Effector memory CD8-positive, alpha-beta T cell (primary cell): ENCODE measurements around the gene DBH.
"Not testable (repeated sequence)": the region's sequence is repeated elsewhere in the genome, so short reads cannot be mapped to it uniquely, and the experiment has no call there.

ENCODE experiments used
- ATAC-seq: fragments of 150-1000 bp; cut with Tn5 transposase; replicated peaks from 2 replicates; pipeline ENCODE4 v1.10.0; 2021; ENCODE audit warnings: mild to moderate bottlenecking, moderate library complexity
- DNase-seq, 3 experiments: peaks; one replicate each; pipeline ENCODE4 v3.0.0; 2021
- H3K27ac Mint-ChIP-seq, 2 donors: one replicate each; pipeline ENCODE4 v1.8.0; 2022; ENCODE audit warnings: mild to moderate bottlenecking in 2 of 2, mixed read lengths in 2 of 2, moderate library complexity in 2 of 2
- H3K27me3 Mint-ChIP-seq, 2 donors: one replicate each; pipeline ENCODE4 v1.8.0; 2022; ENCODE audit warnings: mixed read lengths in 2 of 2
- H3K36me3 Mint-ChIP-seq: one replicate; pipeline ENCODE4 v1.8.0; 2022; ENCODE audit warnings: mild to moderate bottlenecking, moderate library complexity, mixed read lengths; ENCODE audit not compliant: insufficient read depth
- H3K4me1 Mint-ChIP-seq, 2 donors: one replicate each; pipeline ENCODE4 v1.8.0; 2022; ENCODE audit warnings: low read depth in 2 of 2, mixed read lengths in 2 of 2
- H3K4me3 Mint-ChIP-seq, 2 donors: one replicate each; pipeline ENCODE4 v1.8.0; 2022; ENCODE audit warnings: mild to moderate bottlenecking in 2 of 2, mixed read lengths in 2 of 2, moderate library complexity in 2 of 2
- H3K9me3 Mint-ChIP-seq, 2 donors: one replicate each; pipeline ENCODE4 v1.8.0; 2022; ENCODE audit warnings: mixed read lengths in 2 of 2

DBH gene

DNA sequence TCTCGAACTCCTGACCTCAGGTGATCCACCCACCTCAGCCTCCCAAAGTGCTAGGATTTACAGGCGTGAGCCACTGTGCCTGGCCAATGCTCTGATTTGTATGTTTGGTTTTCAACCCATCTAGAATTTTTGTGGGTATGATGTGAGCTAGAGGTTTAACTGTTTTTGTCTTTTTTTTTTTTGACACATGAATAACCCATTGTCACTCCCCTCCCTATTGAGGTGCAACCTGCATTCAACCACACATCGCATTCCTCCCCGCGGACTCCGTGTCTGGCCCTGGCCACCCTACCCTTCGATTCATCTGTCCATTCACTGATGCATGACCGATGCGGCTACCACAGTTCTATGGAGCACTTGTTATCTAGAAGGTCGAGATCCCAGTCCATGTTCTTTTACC, 17.4 kb upstream of the DBH start:
- H3K27me3 Mint-ChIP-seq, result peaks cover 3 to 63% of the 10 kb centered on the region in 2 donors
- DNase-seq, result no peak

DNA sequence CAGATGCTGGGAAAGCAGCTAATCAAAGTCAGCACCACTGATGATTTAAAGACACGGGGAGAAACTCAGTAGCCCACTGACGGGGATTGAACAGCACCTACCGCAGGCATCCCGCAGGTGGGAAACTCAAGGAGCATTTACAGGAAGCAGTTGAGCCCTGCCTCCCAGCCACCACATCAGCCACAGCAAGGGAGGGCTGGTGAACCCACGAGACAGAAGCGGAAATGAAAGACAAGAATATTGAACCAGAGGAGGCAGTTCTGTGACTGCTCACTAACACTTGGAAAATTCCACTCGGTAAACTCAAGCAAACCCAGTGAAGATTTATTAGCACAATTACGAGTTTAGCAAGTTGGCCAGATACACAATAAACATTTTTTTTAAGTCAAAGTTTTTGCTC, 16.4 kb upstream of the DBH start:
- DNase-seq, result peak; percentile 20 to 43 (median 27)
- peak; percentile 88 for ATAC-seq
- peaks cover 8 to 58% of the 10 kb centered on the region in 2 donors for H3K27me3 Mint-ChIP-seq
- H3K27ac Mint-ChIP-seq, result peak overlapping the region; percentile 12 to 19
- H3K4me1 Mint-ChIP-seq, result peaks cover 17 to 19% of the 10 kb centered on the region in 2 donors
- H3K9me3 Mint-ChIP-seq, result no peaks in the 10 kb centered on the region
- H3K36me3 Mint-ChIP-seq, result peaks cover 3% of the 10 kb centered on the region
- H3K4me3 Mint-ChIP-seq, result peak overlapping the region; percentile 4 to 60

More for the DNA sequence above, 17.4 kb upstream of the DBH start:
- Mint-ChIP-seq H3K36me3 (peaks cover 3% of the 10 kb centered on the region), H3K4me1 (peaks cover 17 to 19% of the 10 kb centered on the region in 2 donors), H3K4me3 (no peak overlapping the region), H3K9me3 (no peaks in the 10 kb centered on the region), H3K27ac (peak overlapping the region in 1 of 2 donors; percentile 26)
- no peak for ATAC-seq

DNA sequence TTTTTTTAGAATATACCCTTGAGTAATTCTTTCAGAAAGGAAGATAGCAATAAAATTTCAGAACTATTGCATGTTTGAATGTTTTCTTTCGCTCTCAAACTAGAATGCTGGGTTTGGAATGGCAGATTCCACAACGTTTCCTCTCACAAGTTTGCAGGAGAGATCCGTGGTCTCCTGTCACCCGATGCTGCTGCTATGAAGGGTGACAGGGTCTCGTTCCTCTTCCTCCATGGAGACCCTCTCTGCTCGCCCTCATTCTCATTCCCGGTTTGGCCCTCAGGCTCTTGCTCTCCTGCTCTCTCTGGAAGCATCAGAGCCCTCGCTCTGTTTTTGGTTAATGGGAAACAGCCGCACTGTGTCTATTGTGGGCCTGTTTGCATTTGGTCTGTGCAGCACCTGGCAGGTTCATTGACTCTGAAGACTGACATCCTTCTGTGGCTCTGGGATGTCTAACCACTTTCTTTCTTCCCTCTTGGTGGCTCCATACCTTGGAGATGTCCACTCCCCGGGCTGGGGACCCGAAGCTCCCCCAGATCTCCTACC, 14.4 kb upstream of the DBH start:
- H3K4me1 Mint-ChIP-seq, result peaks cover 17 to 19% of the 10 kb centered on the region in 2 donors
- no peak for ATAC-seq
- H3K4me3 Mint-ChIP-seq, result no peak overlapping the region
- peaks cover 4 to 10% of the 10 kb centered on the region in 2 donors for H3K9me3 Mint-ChIP-seq
- peak overlapping the region in 1 of 2 donors; percentile 20 for H3K27ac Mint-ChIP-seq
- peaks cover 16 to 43% of the 10 kb centered on the region in 2 donors for H3K27me3 Mint-ChIP-seq
- DNase-seq, result no peak
- H3K36me3 Mint-ChIP-seq, result peaks cover 3% of the 10 kb centered on the region

DNA sequence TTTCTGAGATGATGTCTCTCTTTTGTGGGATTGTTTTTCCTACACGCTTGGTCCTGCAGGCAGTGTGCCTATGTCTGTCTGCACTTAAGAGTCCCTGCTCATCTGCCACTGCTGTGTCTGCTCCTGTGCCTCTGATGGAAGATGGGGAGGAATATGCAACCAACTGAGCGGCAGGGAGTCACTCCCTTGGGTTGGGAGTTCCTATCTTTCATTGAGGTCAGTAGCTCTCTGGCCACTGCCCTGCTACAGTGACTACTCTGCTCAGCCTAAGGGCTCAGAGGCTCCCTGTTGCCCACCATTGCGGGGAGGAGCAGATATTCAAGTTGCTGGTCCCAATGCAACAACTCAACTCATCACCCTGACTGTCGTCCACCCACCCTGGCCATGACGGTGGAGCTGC, 13.6 kb upstream of the DBH start:
- H3K4me3 Mint-ChIP-seq, result no peak overlapping the region
- H3K27ac Mint-ChIP-seq, result no peak overlapping the region

DNA sequence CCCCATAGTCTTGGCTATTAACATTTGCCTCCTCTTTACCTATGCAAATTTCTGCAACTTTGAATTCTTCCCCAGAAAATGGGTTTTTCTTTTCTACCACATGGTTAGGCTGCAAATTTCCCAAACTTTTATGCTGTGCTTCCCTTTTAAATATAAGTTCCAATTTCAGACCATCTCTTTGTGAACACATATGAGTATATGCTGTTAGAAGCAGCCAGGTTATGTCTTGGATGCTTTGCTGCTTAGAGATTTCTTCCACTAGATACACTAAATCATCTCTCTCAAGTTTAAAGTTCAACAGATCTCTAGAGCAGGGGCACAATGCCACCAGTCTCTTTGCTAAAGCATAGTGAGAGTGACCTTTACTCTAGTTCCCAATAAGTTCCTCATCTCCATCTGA, 10.2 kb upstream of the DBH start:
- Mint-ChIP-seq H3K9me3 (peaks cover 4 to 11% of the 10 kb centered on the region in 2 donors), H3K27me3 (peaks cover 20 to 30% of the 10 kb centered on the region in 2 donors)
- not testable (repeated sequence) for H3K4me1 Mint-ChIP-seq, H3K36me3 Mint-ChIP-seq, H3K4me3 Mint-ChIP-seq, ATAC-seq, DNase-seq, H3K27ac Mint-ChIP-seq

More for the DNA sequence above, 13.6 kb upstream of the DBH start:
- H3K36me3 Mint-ChIP-seq, result peaks cover 3% of the 10 kb centered on the region
- H3K4me1 Mint-ChIP-seq, result peaks cover 17 to 19% of the 10 kb centered on the region in 2 donors
- ATAC-seq (no peak), DNase-seq (no peak)
- H3K9me3 Mint-ChIP-seq, result peaks cover 4 to 11% of the 10 kb centered on the region in 2 donors
- H3K27me3 Mint-ChIP-seq, result peaks cover 20 to 35% of the 10 kb centered on the region in 2 donors

DNA sequence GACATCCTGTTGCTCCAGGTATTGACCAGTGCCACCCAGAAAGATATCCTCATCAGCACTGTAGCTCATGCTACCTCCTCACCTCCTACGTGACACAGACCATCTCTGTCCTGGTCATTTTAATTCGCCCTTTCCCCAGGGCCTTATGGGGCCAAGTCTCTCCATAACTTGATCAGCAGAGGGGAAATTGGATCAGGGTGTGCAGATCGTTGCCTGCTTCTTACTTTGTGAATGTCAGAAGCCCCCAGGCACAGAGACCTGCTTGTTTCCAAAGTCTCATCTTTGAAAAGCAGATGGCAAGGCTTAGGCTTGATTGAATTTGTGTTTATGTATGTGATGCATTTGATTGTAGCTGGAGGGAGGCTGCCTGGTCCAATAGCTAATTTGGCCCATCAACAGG, 8.8 kb upstream of the DBH start:
- DNase-seq, result no peak
- Mint-ChIP-seq H3K9me3 (peaks cover 4 to 11% of the 10 kb centered on the region in 2 donors), H3K27ac (no peak overlapping the region), H3K27me3 (peaks cover 20 to 27% of the 10 kb centered on the region in 2 donors), H3K36me3 (no peaks in the 10 kb centered on the region), H3K4me3 (no peak overlapping the region), H3K4me1 (no peaks in the 10 kb centered on the region)
- no peak for ATAC-seq

DNA sequence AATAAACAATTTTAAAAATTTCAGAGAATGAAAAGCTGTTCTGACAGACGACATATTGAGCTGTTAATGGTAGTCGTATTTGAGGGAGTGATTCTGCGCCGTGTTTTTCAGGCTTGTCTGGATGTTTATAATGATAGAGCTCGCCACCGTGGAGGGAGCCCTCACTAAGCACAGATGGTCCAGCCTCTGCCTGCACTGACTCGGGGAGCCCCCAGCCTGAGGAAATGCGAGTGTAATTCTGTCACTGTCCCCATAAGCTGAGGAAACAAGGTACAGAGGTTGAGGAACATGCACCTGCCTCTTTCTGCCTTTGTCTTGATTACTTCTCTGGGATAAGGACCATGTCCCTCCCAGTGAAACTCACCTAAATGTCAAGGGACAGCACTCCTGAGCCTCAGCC, 7.4 kb upstream of the DBH start:
- DNase-seq, result no peak
- H3K4me1 Mint-ChIP-seq, result no peaks in the 10 kb centered on the region
- no peak for ATAC-seq
- H3K4me3 Mint-ChIP-seq, result no peak overlapping the region
- peaks cover 4 to 11% of the 10 kb centered on the region in 2 donors for H3K9me3 Mint-ChIP-seq
- H3K27ac Mint-ChIP-seq, result no peak overlapping the region
- peaks cover 20 to 22% of the 10 kb centered on the region in 2 donors for H3K27me3 Mint-ChIP-seq
- H3K36me3 Mint-ChIP-seq, result no peaks in the 10 kb centered on the region

DNA sequence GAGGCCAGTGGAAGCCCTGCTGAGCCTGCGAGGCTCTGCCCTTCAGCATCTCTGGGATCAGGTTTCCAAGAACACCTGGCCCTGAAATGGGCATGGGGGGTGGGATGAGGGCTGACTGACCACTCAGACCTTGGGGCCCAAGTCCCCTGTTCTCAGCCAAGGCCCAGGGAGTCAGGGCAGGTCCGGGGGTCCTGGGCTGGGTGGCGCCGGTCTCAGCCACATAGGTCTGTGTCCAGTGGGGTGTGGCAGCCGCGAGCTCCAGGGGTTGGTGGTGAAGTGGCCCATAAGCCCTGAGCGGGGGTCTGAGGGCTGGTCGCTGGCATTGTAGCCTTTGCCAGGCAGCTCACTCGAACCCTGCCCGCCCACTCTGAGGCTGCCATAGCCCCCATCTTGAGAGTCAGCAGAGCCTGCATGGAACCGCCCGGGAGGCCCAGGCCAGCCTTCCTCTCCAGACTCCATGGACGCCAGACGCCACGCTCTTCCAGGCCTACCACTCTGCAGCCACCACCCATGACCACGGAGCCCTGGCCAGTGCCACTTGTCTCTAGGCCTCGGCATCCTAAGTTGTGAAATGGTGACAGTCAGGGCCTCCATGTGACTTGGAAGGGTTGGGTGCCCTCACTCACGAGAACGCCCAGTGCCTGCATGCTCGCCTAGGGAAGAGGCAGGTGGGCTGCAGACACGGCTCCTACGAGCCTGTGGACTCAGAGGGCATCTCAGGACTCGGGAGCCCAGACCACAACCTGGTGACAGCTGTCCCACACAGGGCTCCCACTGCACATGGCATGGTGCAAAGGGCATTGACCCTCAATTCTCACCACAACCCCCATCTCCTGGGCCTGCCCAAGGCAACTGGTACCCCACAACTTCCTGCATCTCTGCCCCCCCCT, 6.7 kb upstream of the DBH start:
- Mint-ChIP-seq H3K27me3 (peaks cover 16 to 19% of the 10 kb centered on the region in 2 donors), H3K9me3 (peaks cover 4 to 11% of the 10 kb centered on the region in 2 donors), H3K4me1 (no peaks in the 10 kb centered on the region), H3K36me3 (no peaks in the 10 kb centered on the region), H3K27ac (no peak overlapping the region), H3K4me3 (no peak overlapping the region)
- ATAC-seq (no peak), DNase-seq (no peak)

DNA sequence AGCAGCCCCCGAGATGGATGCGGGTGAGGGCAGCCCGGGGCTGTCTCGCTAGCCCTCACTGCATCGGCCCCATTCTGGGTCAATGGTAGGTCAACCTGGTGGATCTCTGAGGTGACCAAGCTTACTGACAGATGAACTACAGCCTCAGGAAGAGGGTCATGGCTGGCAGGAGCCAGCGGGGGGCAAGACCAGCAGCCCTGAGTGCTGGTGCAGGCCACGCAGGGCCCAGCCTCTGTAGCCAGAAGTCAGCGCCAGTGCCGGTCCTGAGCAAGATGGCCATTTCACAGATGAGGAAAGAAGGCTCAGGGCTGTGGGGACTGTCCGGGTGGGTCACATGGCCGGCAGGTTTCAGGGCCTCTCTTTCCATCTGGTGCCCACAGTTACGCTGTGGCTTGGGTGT, 5.1 kb upstream of the DBH start:
- no peak overlapping the region for H3K27ac Mint-ChIP-seq
- H3K4me3 Mint-ChIP-seq, result no peak overlapping the region
- no peaks in the 10 kb centered on the region for H3K36me3 Mint-ChIP-seq
- no peaks in the 10 kb centered on the region for H3K4me1 Mint-ChIP-seq
- H3K27me3 Mint-ChIP-seq, result peaks cover 10 to 22% of the 10 kb centered on the region in 2 donors
- ATAC-seq (no peak), DNase-seq (no peak)
- peaks cover 4 to 8% of the 10 kb centered on the region in 2 donors for H3K9me3 Mint-ChIP-seq

DNA sequence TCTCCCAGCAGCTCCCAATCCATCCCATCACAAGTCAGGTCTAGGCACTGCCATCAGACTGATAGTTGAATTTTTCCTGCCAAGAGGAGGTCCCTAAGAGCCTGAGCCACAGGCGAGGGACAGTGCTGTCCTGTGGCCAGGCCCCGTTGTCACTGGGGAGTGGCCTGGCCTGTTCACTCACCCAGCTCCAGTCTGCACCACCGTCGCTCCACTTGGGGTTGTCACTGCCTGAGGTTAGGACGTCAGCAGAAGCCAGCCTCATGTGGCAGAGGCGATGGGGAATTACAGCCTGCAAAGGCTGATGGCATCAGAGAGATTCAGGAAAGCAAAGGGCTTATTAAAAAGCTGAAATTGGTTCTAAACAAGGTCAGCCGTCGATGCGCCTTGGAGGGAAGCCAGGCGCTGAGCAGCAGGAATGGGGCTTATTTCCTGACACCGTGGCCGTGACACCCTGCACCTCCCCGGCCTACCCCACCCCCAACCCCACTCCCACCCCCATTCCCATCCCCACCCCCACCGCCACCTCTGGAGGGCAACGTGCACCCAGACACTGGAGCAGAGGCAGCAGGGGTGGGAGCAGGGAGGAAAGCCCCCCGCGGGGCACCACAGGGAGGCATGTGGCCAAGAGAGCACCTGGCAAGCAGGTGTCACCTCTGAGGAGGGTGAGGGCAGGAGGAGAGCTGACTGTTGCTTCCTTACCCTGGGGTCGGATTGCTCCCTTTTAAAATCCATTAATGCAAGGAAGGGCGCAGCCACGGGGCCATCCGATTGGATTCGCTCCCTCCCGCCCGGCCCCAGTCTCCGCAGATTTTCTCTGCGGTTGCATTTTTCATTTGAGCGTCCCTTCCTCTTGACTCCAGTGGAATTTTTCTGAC, 3.1 kb upstream of the DBH start:
- DNase-seq, result no peak
- no peaks in the 10 kb centered on the region for H3K9me3 Mint-ChIP-seq
- H3K27me3 Mint-ChIP-seq, result peaks cover 0 to 34% of the 10 kb centered on the region in 2 donors
- no peak overlapping the region for H3K4me3 Mint-ChIP-seq
- ATAC-seq, result no peak
- H3K4me1 Mint-ChIP-seq, result no peaks in the 10 kb centered on the region
- no peaks in the 10 kb centered on the region for H3K36me3 Mint-ChIP-seq
- H3K27ac Mint-ChIP-seq, result no peak overlapping the region

DNA sequence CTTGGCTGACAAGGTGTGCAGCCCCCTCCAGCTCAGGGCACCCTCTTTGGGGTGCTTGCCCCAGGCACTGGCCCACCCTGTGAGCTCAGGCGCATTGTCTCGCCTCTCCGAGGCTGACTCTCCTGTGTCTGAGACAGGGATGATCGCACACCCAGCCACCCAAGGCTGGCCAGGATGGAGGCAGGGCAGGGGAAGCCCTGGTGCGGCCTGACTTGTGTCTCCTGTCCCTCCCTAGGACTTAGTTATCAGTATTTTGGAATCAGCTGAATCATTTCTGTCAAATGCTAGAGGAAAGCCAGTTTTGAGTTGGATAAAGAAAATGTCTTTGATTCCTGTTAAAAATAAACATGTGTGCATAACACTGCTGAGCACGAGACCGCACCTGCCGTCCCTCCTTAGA, 2.5 kb upstream of the DBH start:
- H3K4me1 Mint-ChIP-seq, result no peaks in the 10 kb centered on the region
- H3K4me3 Mint-ChIP-seq, result no peak overlapping the region
- DNase-seq (no peak), ATAC-seq (no peak)
- H3K27ac Mint-ChIP-seq, result no peak overlapping the region
- no peaks in the 10 kb centered on the region for H3K36me3 Mint-ChIP-seq
- H3K27me3 Mint-ChIP-seq, result peaks cover 0 to 40% of the 10 kb centered on the region in 2 donors
- H3K9me3 Mint-ChIP-seq, result no peaks in the 10 kb centered on the region

DNA sequence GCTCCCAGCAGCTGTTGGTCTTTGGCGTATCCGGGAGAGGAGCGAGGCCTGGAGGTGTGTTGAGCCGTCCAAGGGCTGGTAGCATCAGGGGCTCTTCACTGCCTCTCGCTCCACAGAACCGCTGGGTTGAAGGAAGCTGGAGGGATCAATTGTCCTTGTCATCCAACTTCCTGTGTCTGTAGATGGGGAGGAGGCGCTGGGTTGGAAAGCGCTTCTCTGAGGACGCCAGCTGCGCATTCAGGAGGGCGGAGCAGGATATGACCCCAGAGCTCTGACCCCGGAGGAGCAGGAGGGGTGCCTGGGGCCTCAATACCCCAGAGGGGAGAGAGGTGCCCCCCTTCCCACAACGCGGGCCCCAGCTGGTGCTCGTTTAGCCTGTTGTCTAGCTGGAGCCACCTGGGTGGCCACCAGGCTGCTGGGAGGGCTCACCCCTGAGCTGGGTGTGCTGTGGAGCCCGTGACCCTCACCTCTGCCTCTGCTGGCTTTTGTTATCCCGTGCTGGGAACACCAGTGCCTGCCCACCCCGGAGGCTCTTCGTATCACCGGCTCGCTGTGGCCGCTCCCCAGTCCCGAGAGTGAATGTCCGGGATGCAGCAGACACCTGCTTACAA, 2.0 kb upstream of the DBH start:
- ATAC-seq (no peak), DNase-seq (no peak)
- H3K36me3 Mint-ChIP-seq, result no peaks in the 10 kb centered on the region
- H3K27me3 Mint-ChIP-seq, result peaks cover 0 to 42% of the 10 kb centered on the region in 2 donors
- no peaks in the 10 kb centered on the region for H3K4me1 Mint-ChIP-seq
- H3K9me3 Mint-ChIP-seq, result no peaks in the 10 kb centered on the region
- no peak overlapping the region for H3K4me3 Mint-ChIP-seq
- H3K27ac Mint-ChIP-seq, result no peak overlapping the region

DNA sequence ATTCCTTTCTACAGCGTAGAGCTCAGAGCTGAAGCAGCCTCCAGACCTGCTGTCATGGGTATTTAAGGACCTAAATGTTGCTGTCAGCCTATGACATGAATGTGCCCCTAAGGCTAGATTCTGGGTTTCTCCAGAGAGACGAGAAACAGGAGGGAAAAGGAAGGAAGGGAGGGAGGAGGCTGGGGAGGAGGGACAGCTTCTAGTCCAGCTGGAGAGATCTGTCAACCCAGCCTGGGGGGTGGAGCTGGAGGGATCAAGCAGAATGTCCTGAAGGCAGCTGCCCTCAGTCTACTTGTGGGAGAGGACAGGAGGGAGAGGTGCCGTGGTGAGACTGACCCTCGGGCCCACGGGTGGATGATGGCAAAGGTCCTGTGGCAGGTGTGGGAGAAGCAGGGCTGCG, 1.1 kb upstream of the DBH start:
- DNase-seq, result no peak
- Mint-ChIP-seq H3K4me1 (no peaks in the 10 kb centered on the region), H3K27ac (no peak overlapping the region), H3K9me3 (no peaks in the 10 kb centered on the region), H3K27me3 (peaks cover 0 to 50% of the 10 kb centered on the region in 2 donors), H3K36me3 (no peaks in the 10 kb centered on the region), H3K4me3 (no peak overlapping the region)
- no peak for ATAC-seq
